Measurements from ENCODE around the gene LRBA.

DNA sequence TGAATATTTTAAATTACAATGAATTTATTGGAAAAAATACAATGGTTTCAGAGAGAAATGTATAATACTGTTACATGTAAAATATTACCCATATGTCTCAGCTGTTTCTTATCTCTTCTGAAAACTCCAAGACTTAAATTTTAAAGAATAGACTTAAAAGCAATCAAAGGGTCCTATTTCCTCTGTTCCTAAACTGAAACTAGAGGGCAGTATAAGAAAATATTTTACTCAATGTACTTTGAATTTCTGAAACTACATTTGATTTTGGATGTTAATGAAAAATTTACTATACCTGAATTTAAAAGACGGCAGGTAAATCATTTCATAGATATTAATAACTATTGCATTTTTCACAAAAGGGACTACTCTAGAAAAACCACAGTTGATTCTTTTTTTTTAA is 200.2 kb downstream of the LRBA start:
- TF ChIP-seq POLR2A (IDR thresholded peaks at IDR 0.05), result no peak
- TF ChIP-seq, protein P1, sequence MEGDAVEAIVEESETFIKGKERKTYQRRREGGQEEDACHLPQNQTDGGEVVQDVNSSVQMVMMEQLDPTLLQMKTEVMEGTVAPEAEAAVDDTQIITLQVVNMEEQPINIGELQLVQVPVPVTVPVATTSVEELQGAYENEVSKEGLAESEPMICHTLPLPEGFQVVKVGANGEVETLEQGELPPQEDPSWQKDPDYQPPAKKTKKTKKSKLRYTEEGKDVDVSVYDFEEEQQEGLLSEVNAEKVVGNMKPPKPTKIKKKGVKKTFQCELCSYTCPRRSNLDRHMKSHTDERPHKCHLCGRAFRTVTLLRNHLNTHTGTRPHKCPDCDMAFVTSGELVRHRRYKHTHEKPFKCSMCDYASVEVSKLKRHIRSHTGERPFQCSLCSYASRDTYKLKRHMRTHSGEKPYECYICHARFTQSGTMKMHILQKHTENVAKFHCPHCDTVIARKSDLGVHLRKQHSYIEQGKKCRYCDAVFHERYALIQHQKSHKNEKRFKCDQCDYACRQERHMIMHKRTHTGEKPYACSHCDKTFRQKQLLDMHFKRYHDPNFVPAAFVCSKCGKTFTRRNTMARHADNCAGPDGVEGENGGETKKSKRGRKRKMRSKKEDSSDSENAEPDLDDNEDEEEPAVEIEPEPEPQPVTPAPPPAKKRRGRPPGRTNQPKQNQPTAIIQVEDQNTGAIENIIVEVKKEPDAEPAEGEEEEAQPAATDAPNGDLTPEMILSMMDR (IDR thresholded peaks at IDR 0.05), result no peak
